K562 (cell line): Measurements from ENCODE around the gene XRCC2. TPM values are rescaled to one million over a fixed set of nuclear protein-coding genes. Genes with fewer than 3 reads are reported as not detected.
"Not testable (repeated sequence)": the region's sequence is repeated elsewhere in the genome, so short reads cannot be mapped to it uniquely, and the experiment has no call there.

Source experiments
- ATAC-seq: fragments of 200-7000 bp; cut with Tn5 transposase; 3 replicates; pipeline ENCODE4 v1.9.1; 2020; ENCODE audit warnings: moderate library complexity
- BruUV-seq: library from RNA; stranded (reverse); fragments of 400-500 nt; replicated peaks from 2 replicates; lab custom pipeline; 2021; lab: Mats Ljungman, UMichigan
- CTCF ChIA-PET: fragments of 300-600 bp; formaldehyde crosslinking; extraction: SDS; loops from one replicate; lab custom pipeline; 2021; ENCODE audit warnings: low intra/inter-chr PET ratio; lab: Yijun Ruan, JAX
- POLR2A ChIA-PET: fragments of 300-600, 350-650 bp; sonication (Branson Sonifier 250); formaldehyde crosslinking; extraction: SDS; loops from one replicate; lab custom pipeline; 2021; ENCODE audit warnings: antibody characterized with exemption, inconsistent platforms; lab: Yijun Ruan, JAX
- DNase-seq, 4 experiments: peaks; one replicate each; pipeline versions ENCODE4 v3.0.0 to v3.0.0-alpha.2; 2011 to 2018; ENCODE audit warnings: low spot score in 3 of 4, mixed read lengths in 3 of 4; ENCODE audit errors: extremely low read depth in 1 of 4
- FAIRE-seq: peaks from 2 replicates; lab custom pipeline; 2011; peaks lifted over from hg19 to GRCh38; lab: Jason Lieb, UNC
- H2AFZ ChIP-seq: 2 replicates; pipeline ENCODE4 v1.6.0; 2011; ENCODE audit warnings: low read depth, low read length, control low read depth, inconsistent platforms
- H3K27ac ChIP-seq: fragments of 200-600 bp; 3 replicates; pipeline ENCODE4 v1.8.0; 2011; ENCODE audit warnings: low read depth, mild to moderate bottlenecking, control low read depth, inconsistent platforms, low read length, moderate library complexity, mixed read lengths; ENCODE audit errors: extremely low read depth
- H3K27me3 ChIP-seq, 2 experiments: fragments of 300-600 bp in 1 of 2; 2 replicates in 1 of 2; 3 replicates in 1 of 2; pipeline versions ENCODE4 v1.6.0 to v1.8.0; 2011; ENCODE audit warnings: inconsistent platforms in 2 of 2, low read length in 2 of 2, mild to moderate bottlenecking in 1 of 2, mixed read lengths in 1 of 2, moderate library complexity in 1 of 2; ENCODE audit not compliant: control insufficient read depth in 2 of 2, insufficient read depth in 2 of 2
- H3K36me3 ChIP-seq: fragments of 300-600 bp; 3 replicates; pipeline ENCODE4 v1.8.0; 2011; ENCODE audit warnings: mild to moderate bottlenecking, low read length, inconsistent platforms; ENCODE audit not compliant: control insufficient read depth, insufficient read depth
- H3K4me1 ChIP-seq, 2 experiments: fragments of 200-600 bp in 1 of 2; replicated peaks in 1 of 2; 2 replicates in 1 of 2; 3 replicates in 1 of 2; pipeline versions ENCODE4 v1.5.1 to v1.8.0; 2011; ENCODE audit warnings: inconsistent platforms in 2 of 2, low read length in 2 of 2, mild to moderate bottlenecking in 1 of 2, mixed read lengths in 1 of 2, moderate library complexity in 1 of 2; ENCODE audit not compliant: control insufficient read depth in 2 of 2, insufficient read depth in 2 of 2
- H3K4me2 ChIP-seq: 2 replicates; pipeline ENCODE4 v1.6.1; 2011; ENCODE audit warnings: low read length, control low read depth, inconsistent platforms, mixed read lengths; ENCODE audit not compliant: insufficient read depth
- H3K4me3 ChIP-seq: fragments of 200-600 bp; sonication (generic), shearing (Covaris generic); 2 replicates; pipeline ENCODE4 v1.5.1; 2016; ENCODE audit warnings: control low read depth, inconsistent platforms
- H3K79me2 ChIP-seq: fragments of 200-600 bp; 3 replicates; pipeline ENCODE4 v1.8.0; 2011; ENCODE audit warnings: low read length, inconsistent platforms; ENCODE audit not compliant: control insufficient read depth, insufficient read depth
- H3K9ac ChIP-seq, 2 experiments: 2 replicates each; pipeline versions ENCODE4 v1.6.0 to v1.6.1; 2011; ENCODE audit warnings: low read depth in 2 of 2, low read length in 2 of 2, control low read depth in 1 of 2, inconsistent platforms in 1 of 2, mild to moderate bottlenecking in 1 of 2, mixed read lengths in 1 of 2; ENCODE audit not compliant: insufficient read depth in 1 of 2
- H3K9me1 ChIP-seq: one replicate; pipeline ENCODE4 v1.6.0; 2011; ENCODE audit warnings: inconsistent platforms, mild to moderate bottlenecking, low read length, moderate library complexity; ENCODE audit not compliant: control insufficient read depth, insufficient read depth
- H3K9me3 ChIP-seq: replicated peaks from 2 replicates; pipeline ENCODE4 v1.5.1; 2011; ENCODE audit warnings: low read depth, low read length, inconsistent platforms; ENCODE audit not compliant: control insufficient read depth, insufficient read depth
- H4K20me1 ChIP-seq: replicated peaks from 2 replicates; pipeline ENCODE4 v1.6.1; 2011; ENCODE audit warnings: low read length, inconsistent platforms, mixed read lengths; ENCODE audit not compliant: control insufficient read depth, insufficient read depth
- ATF3 ChIP-seq, 2 experiments: fragments of 450-650 bp in 1 of 2; sonication (generic) in 1 of 2; formaldehyde crosslinking in 1 of 2; IDR thresholded peaks in 1 of 2; conservative IDR thresholded peaks in 1 of 2; 2 replicates each; pipeline versions ENCODE4 v1.6.1 to v1.8.1; 2016 to 2023; ENCODE audit warnings: mild to moderate bottlenecking in 2 of 2, moderate library complexity in 2 of 2, inconsistent platforms in 1 of 2, missing genetic modification reagents in 1 of 2
- C11orf30 ChIP-seq: fragments of 450-650 bp; IDR thresholded peaks from 2 replicates; pipeline ENCODE4 v1.6.1; 2016; ENCODE audit warnings: low read depth, mild to moderate bottlenecking
- FOXJ3 ChIP-seq: sonication (generic); formaldehyde crosslinking; IDR thresholded peaks from 2 replicates; pipeline ENCODE4 v1.4.0; 2020; ENCODE audit warnings: mild to moderate bottlenecking, missing genetic modification reagents
- MAFG ChIP-seq: fragments of 450-650 bp; conservative IDR thresholded peaks from 2 replicates; pipeline ENCODE4 v1.6.1; 2016; ENCODE audit warnings: missing genetic modification characterization, missing compliant biosample characterization
- PHB ChIP-seq: fragments of 250-450 bp; sonication (Bioruptor Pico); IDR thresholded peaks from 2 replicates; pipeline ENCODE4 v1.5.0; 2021
- PHF8 ChIP-seq: fragments of 200-600 bp; sonication (generic); IDR thresholded peaks from 2 replicates; pipeline ENCODE4 v1.6.1; 2012; ENCODE audit warnings: mixed run types, mild to moderate bottlenecking, inconsistent platforms, low read length, moderate library complexity, borderline replicate concordance
- SMARCE1 ChIP-seq: fragments of 450-650 bp; IDR thresholded peaks from 2 replicates; pipeline ENCODE4 v1.7.1; 2016; ENCODE audit warnings: mild to moderate bottlenecking
- TCF7 ChIP-seq: sonication (generic); IDR thresholded peaks from 2 replicates; pipeline ENCODE4 v1.6.1; 2016; ENCODE audit warnings: antibody characterized with exemption, borderline replicate concordance
- TGIF2 ChIP-seq: sonication (generic); formaldehyde crosslinking; IDR thresholded peaks from 2 replicates; pipeline ENCODE4 v1.8.1; 2022; ENCODE audit warnings: mild to moderate bottlenecking, missing genetic modification reagents, moderate library complexity
- UBTF ChIP-seq, 2 experiments: IDR thresholded peaks; 2 replicates each; pipeline ENCODE4 v1.6.1; 2012; ENCODE audit warnings: improper control_type of control experiment in 2 of 2, low read depth in 2 of 2, low read length in 2 of 2, borderline replicate concordance in 1 of 2
- ZBTB34 ChIP-seq: fragments of 250-450 bp; sonication (Bioruptor Pico); IDR thresholded peaks from 2 replicates; pipeline ENCODE4 v1.8.0; 2021; ENCODE audit warnings: mild to moderate bottlenecking, moderate library complexity
- ZNF316 ChIP-seq: fragments of 450-650 bp; IDR thresholded peaks from 2 replicates; pipeline ENCODE4 v1.6.1; 2016
- WGBS: fragments of 100-300 bp; shearing (Covaris generic); methylation state at CpG from one replicate; pipeline ENCODE4 v1.1.6; 2016; ENCODE audit warnings: low coverage, mixed read lengths; ENCODE audit not compliant: insufficient coverage; ENCODE audit errors: missing lambda C conversion rate; 5-methylcytosine and 5-hydroxymethylcytosine counted together
- in situ Hi-C: fragments of 300-500 bp; cut with MboI; formaldehyde crosslinking; loops from 4 replicates; pipeline ENCODE4 v1.15.0; 2018; ENCODE audit warnings: inconsistent platforms, mixed read lengths
- intact Hi-C: fragments of 100-400 bp; cut with micrococcal nuclease; formaldehyde crosslinking; loops from 2 replicates; pipeline ENCODE4 v1.14.2; 2022
- polyA plus RNA-seq, 8 experiments: library from polyadenylated mRNA; depleted of rRNA in 4 of 8; stranded (reverse) in 5 of 8; unstranded in 3 of 8; fragments of >200 nt; fragmentation: Nextera tagmentation in 2 of 8; fragmentation: Illumina TruSeq in 1 of 8; extraction: Ambion mirVana in 2 of 8; extraction: Trizol in 1 of 8; gene quantifications; 2 replicates each; pipeline versions ENCODE4 v1.2.1 to v1.2.3, GENCODE V29; 2011 to 2014; ENCODE audit warnings: inconsistent platforms in 1 of 8, missing spikeins in 1 of 8
- total RNA-seq, 7 experiments: library from RNA; depleted of rRNA in 6 of 7; stranded (reverse); fragments of >200 nt in 6 of 7; fragmentation: Illumina TruSeq in 2 of 7; extraction: Trizol in 2 of 7; gene quantifications; 2 replicates each; pipeline versions ENCODE4 v1.2.1 to v1.2.3, GENCODE V29; 2011 to 2021; ENCODE audit warnings: low replicate concordance in 1 of 7

XRCC2 gene
- total and polyA plus RNA-seq, 9 of the 15 experiments (the other 6 are each of a cell fraction or from before 2014, with no cell fraction given), result 16.2 to 58.0 (median 39.8) TPM

- FAIRE-seq, H2AFZ ChIP-seq, H4K20me1 ChIP-seq, H3K27me3 ChIP-seq, POLR2A ChIA-PET, H3K9ac ChIP-seq, H3K9me3 ChIP-seq, H3K79me2 ChIP-seq, intact Hi-C loops, BruUV-seq, H3K27ac ChIP-seq, H3K4me1 ChIP-seq, ATAC-seq, H3K4me2 ChIP-seq, in situ Hi-C loops, H3K9me1 ChIP-seq, CTCF ChIA-PET, DNase-seq, H3K4me3 ChIP-seq, H3K36me3 ChIP-seq: not testable (repeated sequence)
- peak; percentile 63; the same call in 1 of the 2 replicates for TF ChIP-seq C11orf30
- 0 out of 2 replicates have a peak, but pooled peaks have one; percentile 29 for TF ChIP-seq MAFG (tag)
- peak; percentile 71 for TF ChIP-seq ZNF316
- TF ChIP-seq, all 486 proteins: peak for 3; not testable (repeated sequence) for 483
Measured at GRCh38 chr7:152628772-152629171, 47.2 kb downstream of the XRCC2 start.

- Histone ChIP-seq H3K9me1 (no peaks in the 10 kb centered on the region), H3K9ac (no peak overlapping the region), H3K9me3 (no peaks in the 10 kb centered on the region), H3K4me3 (no peak overlapping the region), H3K4me1 (no peaks in the 10 kb centered on the region), H3K27ac (no peak overlapping the region), H2AFZ (no peak overlapping the region), H4K20me1 (no peaks in the 10 kb centered on the region), H3K27me3 (peaks cover 4 to 8% of the 10 kb centered on the region in 2 experiments; a peak in 1 of 5 replicates), H3K4me2 (no peak overlapping the region), H3K79me2 (no peaks in the 10 kb centered on the region), H3K36me3 (no peaks in the 10 kb centered on the region)
- no peak for FAIRE-seq
- 3% methylated on average over 5 of the region's 5 CpGs for WGBS
- CTCF ChIA-PET, result no interaction called here
- no peak for DNase-seq
- in situ Hi-C loops, result no loop called here
- intact Hi-C loops, result no loop called here
- POLR2A ChIA-PET, result interaction anchor here (1.1 to 1.4 kb wide), 2 partner anchors 12 to 17 kb away, joined by 3 read pairs; no protein-coding TSS in a partner anchor
- BruUV-seq, result no TSS peak
- ATAC-seq, result peak; percentile 37; the same call in 2 of the 3 replicates
- no peak for TF ChIP-seq PHB (CRISPR knock-in tag)
- TF ChIP-seq FOXJ3 (CRISPR knock-in tag), result no peak
- no peak for TF ChIP-seq ATF3 (IDR thresholded peaks at IDR 0.05)
- no peak for TF ChIP-seq ATF3 (CRISPR knock-in tag; conservative IDR thresholded peaks at IDR 0.05)
- TF ChIP-seq TCF7, result no peak
- TF ChIP-seq MAFG (tag), result no peak
- no peak for TF ChIP-seq TGIF2 (CRISPR knock-in tag)
- no peak for TF ChIP-seq PHF8
- no peak for TF ChIP-seq UBTF (IDR thresholded peaks at IDR 0.05; ENCODE audit: borderline replicate concordance in 1 of 2, low read depth in 2 of 2, low read length in 2 of 2)
- no peak for TF ChIP-seq ZBTB34 (CRISPR knock-in tag)
- TF ChIP-seq SMARCE1, result no peak
Measured at GRCh38 chr7:152624228-152624627, 51.7 kb downstream of the XRCC2 start.
